Measurements from ENCODE around the gene COMTD1.

DNA sequence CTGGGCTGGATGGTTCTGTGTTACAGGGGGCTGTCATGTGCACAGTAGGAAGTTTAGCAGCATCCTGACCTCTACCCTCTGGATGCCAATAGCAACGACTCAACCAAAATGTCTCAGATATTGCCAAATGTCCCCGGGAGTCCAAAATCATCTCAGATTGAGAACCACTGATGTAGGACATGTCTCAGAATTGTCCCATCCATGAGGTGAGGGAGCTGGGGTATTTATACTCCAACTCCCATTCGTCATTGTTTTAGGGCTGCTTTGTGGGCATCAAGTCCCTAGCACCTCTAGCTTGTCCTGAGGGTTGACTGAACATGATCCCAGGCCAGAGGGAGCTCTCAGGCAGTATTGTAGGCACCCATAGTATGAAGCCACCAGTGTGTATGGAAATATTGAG, 25.2 kb upstream of the COMTD1 start:
- TF ChIP-seq, protein P1, sequence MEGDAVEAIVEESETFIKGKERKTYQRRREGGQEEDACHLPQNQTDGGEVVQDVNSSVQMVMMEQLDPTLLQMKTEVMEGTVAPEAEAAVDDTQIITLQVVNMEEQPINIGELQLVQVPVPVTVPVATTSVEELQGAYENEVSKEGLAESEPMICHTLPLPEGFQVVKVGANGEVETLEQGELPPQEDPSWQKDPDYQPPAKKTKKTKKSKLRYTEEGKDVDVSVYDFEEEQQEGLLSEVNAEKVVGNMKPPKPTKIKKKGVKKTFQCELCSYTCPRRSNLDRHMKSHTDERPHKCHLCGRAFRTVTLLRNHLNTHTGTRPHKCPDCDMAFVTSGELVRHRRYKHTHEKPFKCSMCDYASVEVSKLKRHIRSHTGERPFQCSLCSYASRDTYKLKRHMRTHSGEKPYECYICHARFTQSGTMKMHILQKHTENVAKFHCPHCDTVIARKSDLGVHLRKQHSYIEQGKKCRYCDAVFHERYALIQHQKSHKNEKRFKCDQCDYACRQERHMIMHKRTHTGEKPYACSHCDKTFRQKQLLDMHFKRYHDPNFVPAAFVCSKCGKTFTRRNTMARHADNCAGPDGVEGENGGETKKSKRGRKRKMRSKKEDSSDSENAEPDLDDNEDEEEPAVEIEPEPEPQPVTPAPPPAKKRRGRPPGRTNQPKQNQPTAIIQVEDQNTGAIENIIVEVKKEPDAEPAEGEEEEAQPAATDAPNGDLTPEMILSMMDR (conservative IDR thresholded peaks at IDR 0.05), result no peak
- TF ChIP-seq EZH2 (IDR thresholded peaks at IDR 0.05; ENCODE audit: low read depth), result no peak

Measured in PC-9 (cell line).